GM23248 (cell line): ENCODE measurements around the gene SMAD4. TPM values are rescaled to one million over a fixed set of nuclear protein-coding genes. Genes with fewer than 3 reads are reported as not detected.

ENCODE experiments used
- DNase-seq: peaks from one replicate; pipeline ENCODE4 v3.0.0-alpha.2; 2015
- H2AFZ ChIP-seq: fragments of 200-600 bp; sonication (generic); 2 replicates; pipeline ENCODE4 v1.6.1; 2016; ENCODE audit warnings: antibody characterized with exemption
- H3F3A ChIP-seq: fragments of 200-600 bp; sonication (generic); 2 replicates; pipeline ENCODE4 v1.6.1; 2016; ENCODE audit warnings: mild to moderate bottlenecking, antibody characterized with exemption, mixed run types; ENCODE audit not compliant: insufficient read depth
- H3K27ac ChIP-seq: fragments of 200-600 bp; sonication (generic); 2 replicates; pipeline ENCODE4 v1.5.1; 2016; ENCODE audit warnings: mild to moderate bottlenecking
- H3K27me3 ChIP-seq: fragments of 200-600 bp; sonication (generic); replicated peaks from 2 replicates; pipeline ENCODE4 v1.6.1; 2016; ENCODE audit warnings: mild to moderate bottlenecking; ENCODE audit not compliant: insufficient read depth
- H3K36me3 ChIP-seq: fragments of 200-600 bp; sonication (generic); 2 replicates; pipeline ENCODE4 v1.6.1; 2016; ENCODE audit warnings: low read depth, mild to moderate bottlenecking
- H3K4me1 ChIP-seq: fragments of 200-600 bp; sonication (generic); 2 replicates; pipeline ENCODE4 v1.6.1; 2016; ENCODE audit warnings: mild to moderate bottlenecking; ENCODE audit not compliant: insufficient read depth
- H3K4me2 ChIP-seq: fragments of 200-600 bp; sonication (generic); one replicate; pipeline ENCODE4 v1.6.1; 2016; ENCODE audit warnings: mild to moderate bottlenecking; ENCODE audit not compliant: unreplicated experiment
- H3K4me3 ChIP-seq: fragments of 200-600 bp; sonication (generic); 2 replicates; pipeline ENCODE4 v1.5.1; 2016; ENCODE audit warnings: mild to moderate bottlenecking
- H3K79me2 ChIP-seq: fragments of 200-600 bp; sonication (generic); 2 replicates; pipeline ENCODE4 v1.6.1; 2016; ENCODE audit warnings: mild to moderate bottlenecking; ENCODE audit not compliant: insufficient read depth
- H3K9ac ChIP-seq: fragments of 200-600 bp; sonication (generic); 2 replicates; pipeline ENCODE4 v1.6.1; 2016; ENCODE audit warnings: mild to moderate bottlenecking
- H3K9me2 ChIP-seq: fragments of 200-600 bp; sonication (generic); 2 replicates; pipeline ENCODE4 v1.6.1; 2016; ENCODE audit warnings: mixed run types, mild to moderate bottlenecking, moderate library complexity; ENCODE audit not compliant: insufficient read depth
- H3K9me3 ChIP-seq: fragments of 200-600 bp; sonication (generic); one replicate; pipeline ENCODE4 v1.6.1; 2017; ENCODE audit warnings: low read depth
- H4K20me1 ChIP-seq: fragments of 200-600 bp; sonication (generic); 2 replicates; pipeline ENCODE4 v1.6.0; 2016; ENCODE audit not compliant: insufficient read depth
- EZH2 ChIP-seq: fragments of 200-600 bp; sonication (generic); IDR thresholded peaks from 2 replicates; pipeline ENCODE4 v1.6.1; 2018; ENCODE audit warnings: antibody characterized with exemption, mild to moderate bottlenecking; ENCODE audit not compliant: insufficient read depth, poor library complexity, severe bottlenecking
- EZH2phosphoT487 ChIP-seq: fragments of 200-600 bp; sonication (generic); IDR thresholded peaks from 2 replicates; pipeline ENCODE4 v1.6.1; 2018; ENCODE audit warnings: antibody characterized with exemption, moderate library complexity, mild to moderate bottlenecking, low read depth; ENCODE audit not compliant: insufficient read depth
- WGBS, 2 experiments: methylation state at CpG; one replicate each; pipeline ENCODE4 v1.1.6; 2015 to 2017; ENCODE audit warnings: low lambda C conversion rate in 2 of 2, low coverage in 1 of 2; ENCODE audit errors: missing lambda C conversion rate in 2 of 2; 5-methylcytosine and 5-hydroxymethylcytosine counted together
- in situ Hi-C: fragments of 300-500 bp; cut with MboI; formaldehyde crosslinking; loops from 2 replicates; pipeline ENCODE4 v1.15.0; 2020
- polyA plus RNA-seq: library from polyadenylated mRNA; unstranded; fragments of >200 nt; fragmentation: Nextera tagmentation; extraction: Ambion mirVana; gene quantifications from 2 replicates; pipeline ENCODE4 v1.2.1, GENCODE V29; 2016
- total RNA-seq: library from RNA; depleted of rRNA; stranded (reverse); fragments of >200 nt; shearing (Covaris generic); gene quantifications from 2 replicates; pipeline ENCODE4 v1.2.3, GENCODE V29; 2014

SMAD4 gene
- total and polyA plus RNA-seq, 2 experiments from 2014 or later, result 39.6 to 90.4 TPM

DNA sequence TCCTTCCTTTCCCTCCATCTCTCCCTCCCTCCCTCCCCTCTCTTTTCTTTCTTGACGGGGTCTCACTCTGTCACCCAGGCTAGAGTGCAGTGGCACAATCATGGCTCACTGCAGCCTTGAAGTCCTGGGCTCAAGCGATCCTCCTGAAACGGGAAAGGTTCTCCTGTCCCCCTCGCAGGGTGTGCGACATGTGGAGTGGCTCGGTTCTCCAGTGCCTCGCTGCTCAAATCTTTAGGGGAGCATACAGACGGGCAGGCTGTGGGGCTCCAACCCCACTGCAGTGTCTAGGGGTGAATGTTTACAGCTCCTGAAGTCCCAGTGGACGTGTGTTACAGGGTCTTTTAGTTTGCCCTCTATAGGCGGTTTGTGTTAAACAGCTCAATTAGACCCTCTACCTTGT, 93.5 kb downstream of the SMAD4 start:
- no peaks in the 10 kb centered on the region for H3F3A ChIP-seq
- H3K9me3 ChIP-seq, result no peaks in the 10 kb centered on the region
- H3K27ac ChIP-seq, result no peak overlapping the region
- H3K9ac ChIP-seq, result no peak overlapping the region
- no peaks in the 10 kb centered on the region for H3K4me1 ChIP-seq
- H3K4me2 ChIP-seq, result no peak overlapping the region
- no peaks in the 10 kb centered on the region for H3K9me2 ChIP-seq
- H3K36me3 ChIP-seq, result no peaks in the 10 kb centered on the region
- H3K27me3 ChIP-seq, result no peaks in the 10 kb centered on the region
- in situ Hi-C loops, result loop anchor here (25.0 kb wide), 2 partner anchors 489 to 764 kb away; no protein-coding TSS in a partner anchor
- no peaks in the 10 kb centered on the region for H4K20me1 ChIP-seq
- H3K4me3 ChIP-seq, result no peak overlapping the region
- H3K79me2 ChIP-seq, result no peaks in the 10 kb centered on the region
- DNase-seq, result no peak
- TF ChIP-seq EZH2 (no peak), EZH2phosphoT487 (no peak)
- WGBS, 2 experiments, result 46 to 59% methylated on average over 9 to 10 of the region's 10 CpGs
- H2AFZ ChIP-seq, result no peak overlapping the region

DNA sequence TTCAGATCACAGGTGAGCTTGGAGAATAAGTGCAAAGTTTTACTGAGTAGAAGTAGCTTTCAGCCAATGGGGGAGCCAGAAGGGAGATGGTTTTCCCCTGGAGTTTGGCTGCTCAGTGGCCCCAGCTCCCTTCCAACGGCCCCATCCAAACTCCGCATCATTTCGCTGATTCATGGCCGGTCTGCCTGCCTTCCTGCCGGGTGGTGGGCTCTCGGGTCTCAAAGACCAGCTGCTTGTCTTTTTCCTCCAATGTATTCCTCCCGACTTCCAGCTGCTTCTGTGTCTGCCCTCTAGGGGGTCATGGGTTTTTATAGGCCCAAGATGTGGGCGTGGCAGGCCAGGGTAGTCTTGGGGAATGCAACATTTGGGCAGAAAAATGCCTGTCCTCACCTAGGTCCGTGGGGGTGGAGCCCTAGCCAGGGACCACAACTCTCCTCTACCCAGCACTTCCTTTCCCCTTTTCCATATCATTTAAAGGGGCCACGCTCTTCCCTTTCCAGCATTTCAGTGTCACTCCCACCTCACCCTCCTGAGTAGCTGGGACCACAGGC, 94.0 kb downstream of the SMAD4 start:
- no peaks in the 10 kb centered on the region for H4K20me1 ChIP-seq
- WGBS, 2 experiments, result 34 to 40% methylated on average over 10 of the region's 10 CpGs
- TF ChIP-seq EZH2phosphoT487 (no peak), EZH2 (no peak)
- no peak for DNase-seq
- H3F3A ChIP-seq, result no peaks in the 10 kb centered on the region
- H3K27ac ChIP-seq, result no peak overlapping the region
- H3K4me1 ChIP-seq, result no peaks in the 10 kb centered on the region
- no peaks in the 10 kb centered on the region for H3K79me2 ChIP-seq
- H3K27me3 ChIP-seq, result no peaks in the 10 kb centered on the region
- no peak overlapping the region for H3K4me2 ChIP-seq
- H3K9ac ChIP-seq, result no peak overlapping the region
- H2AFZ ChIP-seq, result no peak overlapping the region
- H3K36me3 ChIP-seq, result no peaks in the 10 kb centered on the region
- no peaks in the 10 kb centered on the region for H3K9me3 ChIP-seq
- H3K9me2 ChIP-seq, result no peaks in the 10 kb centered on the region
- in situ Hi-C loops, result loop anchor here (25.0 kb wide), 2 partner anchors 488 to 763 kb away; no protein-coding TSS in a partner anchor
- H3K4me3 ChIP-seq, result no peak overlapping the region

DNA sequence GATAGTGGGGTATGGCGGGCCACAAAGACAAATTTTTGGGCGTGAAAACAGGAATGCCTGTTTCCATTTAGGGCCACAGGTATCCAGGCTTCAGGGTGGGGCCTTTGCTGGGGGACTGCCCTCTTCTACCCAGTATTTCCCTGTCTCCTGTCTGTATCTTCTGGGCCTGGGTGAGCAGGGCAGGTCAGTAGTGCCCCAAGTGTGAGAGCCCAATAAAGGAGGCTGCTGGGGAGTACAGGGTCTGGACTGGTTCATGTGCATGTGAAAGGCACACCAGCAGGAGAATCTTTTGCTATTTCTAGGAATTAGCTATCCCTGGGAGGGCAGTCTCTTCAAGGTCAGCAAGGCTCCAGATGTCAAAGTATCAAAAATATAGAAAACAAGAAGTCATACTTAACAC, 96.0 kb downstream of the SMAD4 start:
- no peaks in the 10 kb centered on the region for H3K27me3 ChIP-seq
- 14 to 27% methylated on average over 2 of the region's 2 CpGs for WGBS, 2 experiments
- H3K36me3 ChIP-seq, result no peaks in the 10 kb centered on the region
- no peak for TF ChIP-seq EZH2phosphoT487
- TF ChIP-seq EZH2, result no peak
- no peak for DNase-seq
- no peaks in the 10 kb centered on the region for H3K9me2 ChIP-seq
- no peak overlapping the region for H2AFZ ChIP-seq
- H3K27ac ChIP-seq, result no peak overlapping the region
- H3K79me2 ChIP-seq, result no peaks in the 10 kb centered on the region
- no peaks in the 10 kb centered on the region for H3K4me1 ChIP-seq
- no peaks in the 10 kb centered on the region for H3K9me3 ChIP-seq
- H3K4me3 ChIP-seq, result no peak overlapping the region
- no peaks in the 10 kb centered on the region for H3F3A ChIP-seq
- H3K4me2 ChIP-seq, result no peak overlapping the region
- in situ Hi-C loops, result no loop called here
- no peak overlapping the region for H3K9ac ChIP-seq
- H4K20me1 ChIP-seq, result no peaks in the 10 kb centered on the region

DNA sequence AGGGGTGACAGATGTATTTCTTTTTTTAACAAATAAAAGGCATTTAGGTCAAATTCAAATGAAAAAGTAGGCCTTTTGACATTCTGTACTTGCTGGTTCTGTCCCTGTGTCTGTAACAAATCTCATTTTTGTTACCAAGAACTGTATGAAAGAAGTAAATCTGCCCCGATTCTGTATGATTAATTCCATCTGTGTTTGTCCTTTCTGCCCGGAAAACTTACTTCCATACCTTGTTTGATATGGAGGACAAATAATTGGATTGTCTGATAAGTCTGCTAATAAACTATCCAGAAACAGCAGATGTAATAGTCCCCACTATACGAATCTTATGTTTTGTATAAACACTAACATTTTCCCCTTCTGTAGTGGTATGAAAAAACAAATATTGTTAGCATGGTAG, 97.7 kb downstream of the SMAD4 start:
- TF ChIP-seq EZH2 (no peak), EZH2phosphoT487 (no peak)
- in situ Hi-C loops, result no loop called here
- DNase-seq, result no peak

DNA sequence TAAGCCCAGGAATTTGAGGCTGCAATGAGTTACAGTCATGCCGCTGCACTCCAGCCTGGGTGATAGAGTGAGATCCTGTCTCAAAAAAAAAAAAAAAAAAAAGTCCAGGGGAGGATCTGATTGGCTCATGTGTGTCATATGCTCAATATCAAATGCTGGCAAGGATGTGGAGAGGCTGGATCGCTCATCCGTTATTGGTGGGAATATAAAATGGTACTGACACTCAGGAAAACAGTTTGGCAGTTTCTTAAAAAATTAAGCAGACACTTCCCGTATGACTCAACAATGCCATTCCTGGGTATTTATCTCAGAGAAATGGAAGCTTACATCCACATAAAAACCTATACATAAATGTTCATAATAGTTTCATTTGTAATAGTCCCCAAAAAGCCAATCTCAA, 98.5 kb downstream of the SMAD4 start:
- H3K9me2 ChIP-seq, result no peaks in the 10 kb centered on the region
- no peaks in the 10 kb centered on the region for H3K27me3 ChIP-seq
- no peak overlapping the region for H2AFZ ChIP-seq
- no peak overlapping the region for H3K9ac ChIP-seq
- no peaks in the 10 kb centered on the region for H3K4me1 ChIP-seq
- peak; percentile 14 for DNase-seq
- H3K9me3 ChIP-seq, result no peaks in the 10 kb centered on the region
- no peaks in the 10 kb centered on the region for H3K36me3 ChIP-seq
- TF ChIP-seq EZH2phosphoT487 (no peak), EZH2 (no peak)
- H3K4me2 ChIP-seq, result no peak overlapping the region
- no peaks in the 10 kb centered on the region for H3F3A ChIP-seq
- H3K27ac ChIP-seq, result no peak overlapping the region
- H4K20me1 ChIP-seq, result no peaks in the 10 kb centered on the region
- no peaks in the 10 kb centered on the region for H3K79me2 ChIP-seq
- H3K4me3 ChIP-seq, result no peak overlapping the region
- WGBS, 2 experiments, result 57 to 59% methylated on average over 4 of the region's 4 CpGs
- in situ Hi-C loops, result no loop called here

More for the DNA sequence above, 97.7 kb downstream of the SMAD4 start:
- Histone ChIP-seq H3K9me3 (no peaks in the 10 kb centered on the region), H3K4me3 (no peak overlapping the region), H3K27ac (no peak overlapping the region), H3K27me3 (no peaks in the 10 kb centered on the region), H3K4me2 (no peak overlapping the region), H4K20me1 (no peaks in the 10 kb centered on the region), H3K9me2 (no peaks in the 10 kb centered on the region), H3K79me2 (no peaks in the 10 kb centered on the region), H3K4me1 (no peaks in the 10 kb centered on the region), H3K9ac (no peak overlapping the region), H2AFZ (no peak overlapping the region), H3F3A (no peaks in the 10 kb centered on the region), H3K36me3 (no peaks in the 10 kb centered on the region)
- WGBS, 2 experiments, result 15 to 22% methylated on average over 3 of the region's 3 CpGs
